Stimulated activated CD8-positive, alpha-beta memory T cell treated with anti-CD3 and anti-CD28 coated beads, Interleukin-15, amount 100 ng/mL, for 4 hours (primary cell): ENCODE results near the gene CCDC74B.
"Not testable (repeated sequence)": the region's sequence is repeated elsewhere in the genome, so short reads cannot be mapped to it uniquely, and the experiment has no call there.

Experiments
- DNase-seq, 2 donors: peaks; one replicate each; pipeline ENCODE4 v3.0.0-alpha.2; 2020; ENCODE audit warnings: low read depth in 2 of 2

CCDC74B gene

DNA sequence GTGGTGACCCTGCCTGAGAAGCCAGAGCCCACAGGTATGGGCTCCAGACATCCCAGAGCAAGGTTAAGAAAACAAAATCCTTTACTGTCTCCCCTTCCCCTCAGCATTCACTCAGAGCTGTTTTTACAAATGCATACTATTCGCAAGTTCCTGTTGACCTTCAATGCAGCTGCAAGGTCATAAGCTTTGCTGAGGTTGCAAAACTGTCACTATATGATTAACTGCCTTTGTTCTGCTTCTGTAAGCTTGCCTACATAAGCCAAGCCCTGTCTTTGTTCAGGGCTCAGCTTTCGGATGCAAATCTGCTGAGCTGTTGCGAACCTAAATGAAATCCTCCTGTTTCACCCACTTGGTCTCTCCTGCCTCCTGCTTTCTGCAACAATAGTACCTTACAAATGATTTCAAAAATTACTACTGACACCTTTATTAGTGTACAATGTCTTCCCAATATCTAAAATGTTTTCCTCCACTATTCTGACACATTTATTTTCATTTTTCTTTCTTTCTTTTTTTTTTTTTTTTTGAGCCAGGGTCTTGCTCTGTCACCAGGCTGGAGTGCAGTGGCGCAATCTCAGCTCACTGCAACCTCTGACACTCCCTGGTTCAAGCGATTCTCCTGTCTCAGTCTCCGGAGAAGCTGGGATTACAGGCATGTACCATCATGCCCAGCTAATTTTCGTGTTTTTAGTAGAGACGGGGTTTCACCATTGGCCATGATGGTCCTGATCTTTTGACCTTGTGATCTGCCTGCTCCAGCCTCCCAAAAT, 42.1 kb downstream of the CCDC74B start:
- DNase-seq = not testable (repeated sequence)
